BJ (cell line): Measurements from ENCODE around the gene MRPL22. TPM values are rescaled to one million over a fixed set of nuclear protein-coding genes. Genes with fewer than 3 reads are reported as not detected.

ENCODE experiments used
- CTCF ChIA-PET: fragments of 350-600 bp; formaldehyde crosslinking; extraction: SDS; loops from one replicate; lab custom pipeline; 2021; ENCODE audit warnings: antibody characterized with exemption, inconsistent platforms; lab: Yijun Ruan, JAX
- POLR2A ChIA-PET: fragments of 300-600 bp; sonication (Branson Sonifier 250); formaldehyde crosslinking; extraction: SDS; loops from one replicate; lab custom pipeline; 2021; ENCODE audit warnings: antibody characterized with exemption; lab: Charles Lee
- DNase-seq: peaks from one replicate; pipeline ENCODE4 v3.0.0-alpha.2; 2011; ENCODE audit warnings: low read depth
- H3K27me3 ChIP-seq: 2 replicates; pipeline ENCODE4 v1.6.0; 2011; ENCODE audit warnings: low read length; ENCODE audit not compliant: control insufficient read depth, insufficient read depth
- H3K36me3 ChIP-seq: 2 replicates; pipeline ENCODE4 v1.5.1; 2011; ENCODE audit warnings: low read length; ENCODE audit not compliant: control insufficient read depth, insufficient read depth
- H3K4me3 ChIP-seq: 2 replicates; pipeline ENCODE4 v1.5.1; 2011; ENCODE audit warnings: low read depth, mild to moderate bottlenecking, control low read depth, low read length
- polyA plus RNA-seq: library from polyadenylated mRNA; depleted of rRNA; stranded (reverse); fragments of >200 nt; gene quantifications from 2 replicates; pipeline ENCODE4 v1.2.3, GENCODE V29; 2011
- TF ChIP-seq, protein P1 (sequence below): IDR thresholded peaks from 2 replicates; pipeline ENCODE4 v1.5.1; 2011; ENCODE audit warnings: low read depth, mild to moderate bottlenecking, control low read depth, inconsistent platforms, low read length, moderate library complexity; ENCODE audit not compliant: insufficient read depth

The MRPL22 gene
- polyA plus RNA-seq, 1 experiment, result 32.0 TPM

DNA sequence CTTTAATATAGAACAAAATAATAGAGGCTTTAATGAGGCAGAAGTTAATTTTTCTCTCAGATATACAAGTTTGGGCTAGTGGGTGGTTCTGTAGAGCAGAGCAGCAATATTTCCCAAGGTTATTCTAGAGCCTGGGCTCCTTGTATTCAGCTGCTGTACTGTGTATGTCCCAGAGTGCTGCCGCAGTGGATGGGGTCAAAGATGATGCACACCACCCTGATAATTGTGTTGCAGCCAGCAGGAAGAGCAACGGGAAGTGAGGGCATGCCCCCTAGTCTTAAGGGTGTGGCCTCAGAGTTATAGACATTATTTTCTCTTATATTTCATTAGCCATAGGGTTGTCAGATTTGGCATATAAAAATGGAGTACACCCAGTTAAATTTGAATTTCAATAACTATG, 48.8 kb downstream of the MRPL22 start:
- H3K36me3 ChIP-seq, result no peaks in the 10 kb centered on the region
- H3K4me3 ChIP-seq, result no peak overlapping the region
- POLR2A ChIA-PET, result no interaction called here
- TF ChIP-seq, protein P1, sequence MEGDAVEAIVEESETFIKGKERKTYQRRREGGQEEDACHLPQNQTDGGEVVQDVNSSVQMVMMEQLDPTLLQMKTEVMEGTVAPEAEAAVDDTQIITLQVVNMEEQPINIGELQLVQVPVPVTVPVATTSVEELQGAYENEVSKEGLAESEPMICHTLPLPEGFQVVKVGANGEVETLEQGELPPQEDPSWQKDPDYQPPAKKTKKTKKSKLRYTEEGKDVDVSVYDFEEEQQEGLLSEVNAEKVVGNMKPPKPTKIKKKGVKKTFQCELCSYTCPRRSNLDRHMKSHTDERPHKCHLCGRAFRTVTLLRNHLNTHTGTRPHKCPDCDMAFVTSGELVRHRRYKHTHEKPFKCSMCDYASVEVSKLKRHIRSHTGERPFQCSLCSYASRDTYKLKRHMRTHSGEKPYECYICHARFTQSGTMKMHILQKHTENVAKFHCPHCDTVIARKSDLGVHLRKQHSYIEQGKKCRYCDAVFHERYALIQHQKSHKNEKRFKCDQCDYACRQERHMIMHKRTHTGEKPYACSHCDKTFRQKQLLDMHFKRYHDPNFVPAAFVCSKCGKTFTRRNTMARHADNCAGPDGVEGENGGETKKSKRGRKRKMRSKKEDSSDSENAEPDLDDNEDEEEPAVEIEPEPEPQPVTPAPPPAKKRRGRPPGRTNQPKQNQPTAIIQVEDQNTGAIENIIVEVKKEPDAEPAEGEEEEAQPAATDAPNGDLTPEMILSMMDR, result no peak
- CTCF ChIA-PET, result interaction anchor here (1.0 to 1.1 kb wide), 2 partner anchors 33 to 150 kb away, joined by 3 read pairs; no protein-coding TSS in a partner anchor
- no peak for DNase-seq
- H3K27me3 ChIP-seq, result no peaks in the 10 kb centered on the region; the same call in 1 of the 2 replicates

DNA sequence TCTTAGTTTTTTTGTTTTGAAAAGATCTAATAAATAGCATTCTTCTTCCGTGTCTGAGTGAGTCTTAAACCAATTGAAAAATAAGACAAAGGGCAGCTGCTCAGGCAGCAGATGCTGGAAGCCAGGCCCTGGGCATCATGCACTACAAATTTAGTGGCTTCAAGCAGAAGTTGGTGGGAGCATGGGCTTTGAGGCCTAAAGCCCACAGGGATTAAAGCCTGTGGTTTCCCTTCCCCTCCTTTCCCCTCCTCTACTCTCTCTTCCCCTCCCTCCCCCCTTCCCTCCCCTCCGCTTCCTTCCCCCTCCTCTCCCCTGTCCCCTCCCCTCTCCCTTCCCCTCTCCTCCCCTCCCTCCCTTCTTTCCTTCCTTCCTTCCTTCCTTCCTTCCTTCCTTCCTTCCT, 52.6 kb downstream of the MRPL22 start:
- ChIA-PET CTCF (no interaction called here), POLR2A (no interaction called here)
- Histone ChIP-seq H3K4me3 (no peak overlapping the region), H3K27me3 (no peaks in the 10 kb centered on the region), H3K36me3 (no peaks in the 10 kb centered on the region)
- DNase-seq, result no peak
- TF ChIP-seq, protein P1, result no peak

DNA sequence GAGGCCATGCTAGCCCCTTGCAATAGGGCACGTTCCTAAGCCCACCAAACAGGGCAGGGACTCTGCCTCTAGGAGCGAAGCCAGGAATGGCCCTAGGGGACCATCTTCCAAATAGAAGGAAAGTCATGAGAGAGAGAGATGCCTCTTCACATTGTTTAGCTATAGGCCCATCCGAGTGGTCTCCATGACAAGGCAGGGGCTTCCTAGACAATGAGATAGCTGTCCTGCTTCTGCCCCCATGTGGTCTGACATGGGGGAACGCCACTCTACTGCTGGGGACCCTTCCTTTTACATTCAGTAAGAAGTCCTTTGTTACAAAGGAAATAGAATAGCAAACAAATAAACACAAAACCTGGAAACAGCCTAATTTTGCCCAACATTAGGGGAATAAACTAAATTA, 54.8 kb downstream of the MRPL22 start:
- no peaks in the 10 kb centered on the region for H3K27me3 ChIP-seq
- no peak overlapping the region for H3K4me3 ChIP-seq
- ChIA-PET POLR2A (no interaction called here), CTCF (interaction anchor here (1.5 to 2.3 kb wide), 4 partner anchors 11 to 151 kb away, joined by 3 to 7 read pairs (median 4); no protein-coding TSS in a partner anchor)
- TF ChIP-seq, protein P1, result no peak
- DNase-seq, result no peak
- H3K36me3 ChIP-seq, result no peaks in the 10 kb centered on the region

DNA sequence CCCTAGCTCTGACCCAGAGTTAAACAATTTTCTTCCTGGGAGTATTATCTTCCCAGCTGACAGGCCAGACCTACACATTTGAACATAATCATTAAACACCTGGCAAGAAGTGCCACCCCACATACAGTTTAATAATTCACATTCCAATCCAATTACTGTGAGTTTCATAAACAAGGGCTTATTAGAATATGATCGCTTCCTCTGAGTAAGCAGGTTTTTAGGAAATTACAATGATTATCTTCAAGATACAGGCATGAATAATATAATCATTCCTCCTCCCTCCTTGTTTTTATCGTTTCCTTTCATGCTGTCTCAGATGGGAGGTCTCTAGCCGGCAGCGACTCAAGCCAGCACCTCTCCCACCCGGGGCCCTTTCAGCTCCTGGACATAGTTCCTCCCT, 56.9 kb downstream of the MRPL22 start:
- no peak for DNase-seq
- ChIA-PET POLR2A (no interaction called here), CTCF (no interaction called here)
- TF ChIP-seq, protein P1, result no peak
- H3K27me3 ChIP-seq, result no peaks in the 10 kb centered on the region
- no peaks in the 10 kb centered on the region for H3K36me3 ChIP-seq
- no peak overlapping the region for H3K4me3 ChIP-seq

DNA sequence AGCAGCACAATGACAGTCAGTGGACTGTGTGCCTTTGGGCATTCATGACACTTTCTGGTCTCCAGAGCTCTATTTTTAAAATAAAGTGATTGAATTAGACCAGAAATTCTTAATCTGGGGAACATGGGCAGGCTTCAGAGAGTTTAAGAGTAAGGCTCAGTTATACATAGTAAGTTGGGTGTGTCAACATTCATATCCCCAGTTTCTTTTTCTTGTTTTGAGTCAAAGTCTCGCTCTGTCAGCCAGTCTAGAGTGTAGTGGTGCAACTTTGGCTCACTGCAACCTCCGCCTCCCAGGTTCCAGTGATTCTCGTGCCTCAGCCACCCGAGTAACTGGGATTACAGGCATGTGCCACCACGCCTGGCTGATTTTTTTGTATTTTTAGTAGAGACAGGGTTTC, 59.0 kb downstream of the MRPL22 start:
- CTCF ChIA-PET, result no interaction called here
- POLR2A ChIA-PET, result no interaction called here
- Histone ChIP-seq H3K36me3 (no peaks in the 10 kb centered on the region), H3K27me3 (no peaks in the 10 kb centered on the region), H3K4me3 (no peak overlapping the region)
- no peak for DNase-seq
- TF ChIP-seq, protein P1, result no peak
